Measurements from ENCODE around the gene GMDS. TPM values are rescaled to one million over a fixed set of nuclear protein-coding genes. Genes with fewer than 3 reads are reported as not detected.

The GMDS gene
- total RNA-seq, 1 experiment from 2014 or later: 9.7 TPM

GRCh38 chr6:2225422-2226392 lies 19.7 kb downstream of the GMDS start:
- Histone ChIP-seq H4K20me1 (ENCODE audit: insufficient read depth, low read depth, low read length) (peaks cover 57% of the 10 kb centered on the region), H3K9me3 (ENCODE audit: low read length) (no peaks in the 10 kb centered on the region), H3K4me3 (ENCODE audit: low read length) (no peak overlapping the region), H3K36me3 (ENCODE audit: insufficient read depth, low read length) (no peaks in the 10 kb centered on the region), H2AFZ (ENCODE audit: low read length) (no peak overlapping the region), H3K9me2 (replicated peaks; ENCODE audit: insufficient read depth, low read length) (no peaks in the 10 kb centered on the region), H3K4me2 (ENCODE audit: low read depth, low read length, poor library complexity, severe bottlenecking) (no peak overlapping the region), H3K27ac (ENCODE audit: low read length) (no peak overlapping the region), H3K79me2 (ENCODE audit: low read length) (no peaks in the 10 kb centered on the region), H3K4me1 (ENCODE audit: low read length) (peaks cover 12% of the 10 kb centered on the region), H3K27me3 (ENCODE audit: low read length) (no peaks in the 10 kb centered on the region), H3K9ac (ENCODE audit: low read length) (no peak overlapping the region)
- no peak for DNase-seq

- H3K79me2 ChIP-seq (ENCODE audit: low read length): no peaks in the 10 kb centered on the region
Measured at GRCh38 chr6:2224847-2225382, 20.5 kb downstream of the GMDS start.

GRCh38 chr6:2222275-2222842 lies 23.0 kb downstream of the GMDS start:
- no peaks in the 10 kb centered on the region for H3K79me2 ChIP-seq (ENCODE audit: low read length)
- no peak overlapping the region for H3K9ac ChIP-seq (ENCODE audit: low read length)
- no peaks in the 10 kb centered on the region for H3K9me2 ChIP-seq (replicated peaks; ENCODE audit: insufficient read depth, low read length)
- DNase-seq: no peak
- H4K20me1 ChIP-seq (ENCODE audit: insufficient read depth, low read depth, low read length): peaks cover 48% of the 10 kb centered on the region
- peak overlapping the region; percentile 41; the same call in 1 of the 2 replicates for H3K4me3 ChIP-seq (ENCODE audit: low read length)
- no peaks in the 10 kb centered on the region for H3K27me3 ChIP-seq (ENCODE audit: low read length)
- no peaks in the 10 kb centered on the region for H3K36me3 ChIP-seq (ENCODE audit: insufficient read depth, low read length)
- no peak overlapping the region for H3K27ac ChIP-seq (ENCODE audit: low read length)
- H3K4me2 ChIP-seq (ENCODE audit: low read depth, low read length, poor library complexity, severe bottlenecking): peak overlapping the region; percentile 55
- peaks cover 12% of the 10 kb centered on the region for H3K4me1 ChIP-seq (ENCODE audit: low read length)
- H3K9me3 ChIP-seq (ENCODE audit: low read length): no peaks in the 10 kb centered on the region
- no peak overlapping the region for H2AFZ ChIP-seq (ENCODE audit: low read length)

More at GRCh38 chr6:2224847-2225382, 20.5 kb downstream of the GMDS start:
- DNase-seq: no peak
- H3K27me3 ChIP-seq (ENCODE audit: low read length): no peaks in the 10 kb centered on the region
- no peak overlapping the region for H3K9ac ChIP-seq (ENCODE audit: low read length)
- peaks cover 53% of the 10 kb centered on the region for H4K20me1 ChIP-seq (ENCODE audit: insufficient read depth, low read depth, low read length)
- H3K4me1 ChIP-seq (ENCODE audit: low read length): peaks cover 12% of the 10 kb centered on the region
- no peak overlapping the region for H3K4me2 ChIP-seq (ENCODE audit: low read depth, low read length, poor library complexity, severe bottlenecking)
- H3K9me2 ChIP-seq (replicated peaks; ENCODE audit: insufficient read depth, low read length): no peaks in the 10 kb centered on the region
- no peaks in the 10 kb centered on the region for H3K36me3 ChIP-seq (ENCODE audit: insufficient read depth, low read length)
- no peak overlapping the region for H3K4me3 ChIP-seq (ENCODE audit: low read length)
- no peak overlapping the region for H2AFZ ChIP-seq (ENCODE audit: low read length)
- H3K27ac ChIP-seq (ENCODE audit: low read length): no peak overlapping the region
- no peaks in the 10 kb centered on the region for H3K9me3 ChIP-seq (ENCODE audit: low read length)

- Histone ChIP-seq H3K9me3 (ENCODE audit: low read length) (no peaks in the 10 kb centered on the region), H3K4me3 (ENCODE audit: low read length) (peak overlapping the region; percentile 41), H3K9ac (ENCODE audit: low read length) (peak overlapping the region; percentile 0; the same call in 1 of the 2 replicates), H3K27me3 (ENCODE audit: low read length) (no peaks in the 10 kb centered on the region), H3K27ac (ENCODE audit: low read length) (no peak overlapping the region), H3K79me2 (ENCODE audit: low read length) (no peaks in the 10 kb centered on the region), H3K36me3 (ENCODE audit: insufficient read depth, low read length) (no peaks in the 10 kb centered on the region), H2AFZ (ENCODE audit: low read length) (no peak overlapping the region), H3K4me2 (ENCODE audit: low read depth, low read length, poor library complexity, severe bottlenecking) (peak overlapping the region; percentile 55), H3K9me2 (replicated peaks; ENCODE audit: insufficient read depth, low read length) (no peaks in the 10 kb centered on the region), H4K20me1 (ENCODE audit: insufficient read depth, low read depth, low read length) (peaks cover 48% of the 10 kb centered on the region), H3K4me1 (ENCODE audit: low read length) (peaks cover 12% of the 10 kb centered on the region)
- DNase-seq: no peak
Measured at GRCh38 chr6:2221726-2222274, 23.6 kb downstream of the GMDS start.

GRCh38 chr6:2220154-2220553 lies 25.3 kb downstream of the GMDS start:
- H4K20me1 ChIP-seq (ENCODE audit: insufficient read depth, low read depth, low read length): peaks cover 43% of the 10 kb centered on the region
- H3K9me3 ChIP-seq (ENCODE audit: low read length): no peaks in the 10 kb centered on the region
- no peaks in the 10 kb centered on the region for H3K36me3 ChIP-seq (ENCODE audit: insufficient read depth, low read length)
- H3K27ac ChIP-seq (ENCODE audit: low read length): no peak overlapping the region
- H2AFZ ChIP-seq (ENCODE audit: low read length): no peak overlapping the region
- no peaks in the 10 kb centered on the region for H3K27me3 ChIP-seq (ENCODE audit: low read length)
- no peak overlapping the region for H3K4me3 ChIP-seq (ENCODE audit: low read length)
- H3K9me2 ChIP-seq (replicated peaks; ENCODE audit: insufficient read depth, low read length): no peaks in the 10 kb centered on the region
- peaks cover 12% of the 10 kb centered on the region for H3K4me1 ChIP-seq (ENCODE audit: low read length)
- H3K9ac ChIP-seq (ENCODE audit: low read length): no peak overlapping the region
- H3K4me2 ChIP-seq (ENCODE audit: low read depth, low read length, poor library complexity, severe bottlenecking): no peak overlapping the region
- DNase-seq: no peak
- no peaks in the 10 kb centered on the region for H3K79me2 ChIP-seq (ENCODE audit: low read length)

GRCh38 chr6:2218866-2219265 lies 26.5 kb downstream of the GMDS start:
- Histone ChIP-seq H3K79me2 (ENCODE audit: low read length) (no peaks in the 10 kb centered on the region), H3K9me3 (ENCODE audit: low read length) (no peaks in the 10 kb centered on the region), H3K27me3 (ENCODE audit: low read length) (no peaks in the 10 kb centered on the region), H2AFZ (ENCODE audit: low read length) (no peak overlapping the region), H3K4me3 (ENCODE audit: low read length) (no peak overlapping the region), H3K4me1 (ENCODE audit: low read length) (peaks cover 12% of the 10 kb centered on the region), H4K20me1 (ENCODE audit: insufficient read depth, low read depth, low read length) (peaks cover 45% of the 10 kb centered on the region), H3K9ac (ENCODE audit: low read length) (no peak overlapping the region), H3K4me2 (ENCODE audit: low read depth, low read length, poor library complexity, severe bottlenecking) (no peak overlapping the region), H3K9me2 (replicated peaks; ENCODE audit: insufficient read depth, low read length) (no peaks in the 10 kb centered on the region), H3K27ac (ENCODE audit: low read length) (no peak overlapping the region), H3K36me3 (ENCODE audit: insufficient read depth, low read length) (no peaks in the 10 kb centered on the region)
- no peak for DNase-seq

- no peaks in the 10 kb centered on the region for H3K9me3 ChIP-seq (ENCODE audit: low read length)
Measured at GRCh38 chr6:2216794-2217383, 28.5 kb downstream of the GMDS start.

More at GRCh38 chr6:2216794-2217383, 28.5 kb downstream of the GMDS start:
- Histone ChIP-seq H3K9me2 (replicated peaks; ENCODE audit: insufficient read depth, low read length) (no peaks in the 10 kb centered on the region), H3K27me3 (ENCODE audit: low read length) (no peaks in the 10 kb centered on the region), H3K79me2 (ENCODE audit: low read length) (no peaks in the 10 kb centered on the region), H3K4me2 (ENCODE audit: low read depth, low read length, poor library complexity, severe bottlenecking) (no peak overlapping the region), H2AFZ (ENCODE audit: low read length) (no peak overlapping the region), H3K4me1 (ENCODE audit: low read length) (peaks cover 4% of the 10 kb centered on the region), H3K36me3 (ENCODE audit: insufficient read depth, low read length) (no peaks in the 10 kb centered on the region), H3K4me3 (ENCODE audit: low read length) (no peak overlapping the region), H3K9ac (ENCODE audit: low read length) (no peak overlapping the region), H4K20me1 (ENCODE audit: insufficient read depth, low read depth, low read length) (peaks cover 30% of the 10 kb centered on the region; the same call in 1 of the 2 replicates), H3K27ac (ENCODE audit: low read length) (no peak overlapping the region)
- no peak for DNase-seq
